B cell (primary cell): ENCODE data around the gene PALD1. TPM values are rescaled to one million over a fixed set of nuclear protein-coding genes. Genes with fewer than 3 reads are reported as not detected.

Experiments
- ATAC-seq: fragments of 200-7000 bp; cut with Tn5 transposase; one replicate; pipeline ENCODE4 v1.10.0; 2021; ENCODE audit warnings: low read depth, mild to moderate bottlenecking, moderate number of reproducible peaks, moderate library complexity
- CTCF ChIA-PET: fragments of 350-600 bp; sonication (Branson Sonifier 250); formaldehyde crosslinking; loops from one replicate; lab custom pipeline; 2021; ENCODE audit warnings: antibody characterized with exemption, inconsistent platforms; lab: Charles Lee
- POLR2A ChIA-PET: fragments of 350-600 bp; sonication (Branson Sonifier 250); formaldehyde crosslinking; loops from one replicate; lab custom pipeline; 2021; ENCODE audit warnings: antibody characterized with exemption; lab: Charles Lee
- DNase-seq: peaks from one replicate; pipeline ENCODE4 v3.0.0; 2013
- H2AFZ ChIP-seq: 2 replicates; pipeline ENCODE4 v1.6.1; 2012; ENCODE audit warnings: mild to moderate bottlenecking, low read depth, low read length; ENCODE audit not compliant: insufficient read depth, poor library complexity, severe bottlenecking
- H3K27ac ChIP-seq, 2 donors: 1 replicate in 1 of 2; 2 replicates in 1 of 2; pipeline ENCODE4 v1.5.1; 2012 to 2013; ENCODE audit warnings: low read length in 2 of 2, mild to moderate bottlenecking in 2 of 2, moderate library complexity in 1 of 2
- H3K27me3 ChIP-seq, 4 experiments: fragments of 200-600 bp in 1 of 4; sonication (generic) in 1 of 4; replicated peaks in 1 of 4; 1 replicate in 2 of 4; 2 replicates in 2 of 4; pipeline versions ENCODE4 v1.6.1 to v1.7.0; 2013 to 2016; ENCODE audit warnings: low read length in 3 of 4, mild to moderate bottlenecking in 2 of 4, mixed read lengths in 1 of 4, moderate library complexity in 1 of 4; ENCODE audit not compliant: insufficient read depth in 4 of 4, control insufficient read depth in 3 of 4; ENCODE audit errors: control extremely low read depth in 1 of 4
- H3K36me3 ChIP-seq, 2 experiments: replicated peaks in 1 of 2; 1 replicate in 1 of 2; 2 replicates in 1 of 2; pipeline versions ENCODE4 v1.6.1 to v1.7.1; 2013; ENCODE audit warnings: low read length in 1 of 2; ENCODE audit not compliant: insufficient read depth in 2 of 2, control insufficient read depth in 1 of 2; ENCODE audit errors: control extremely low read depth in 1 of 2, extremely low read depth in 1 of 2
- H3K4me1 ChIP-seq, 2 donors: fragments of 200-600 bp in 1 of 2; sonication (generic) in 1 of 2; 1 replicate in 1 of 2; 2 replicates in 1 of 2; pipeline versions ENCODE4 v1.5.1 to v1.6.1; 2013 to 2017; ENCODE audit warnings: low read length in 2 of 2; ENCODE audit not compliant: control insufficient read depth in 2 of 2, insufficient read depth in 2 of 2
- H3K4me2 ChIP-seq: replicated peaks from 2 replicates; pipeline ENCODE3; 2012; ENCODE audit warnings: mild to moderate bottlenecking, low read depth, low read length; ENCODE audit not compliant: poor library complexity, severe bottlenecking
- H3K4me3 ChIP-seq, 5 experiments: fragments of 200-600 bp in 1 of 5; sonication (generic) in 1 of 5; 1 replicate in 3 of 5; 2 replicates in 2 of 5; pipeline versions ENCODE4 v1.5.1 to v1.7.0; 2011 to 2016; ENCODE audit warnings: low read length in 4 of 5, mild to moderate bottlenecking in 4 of 5, low read depth in 2 of 5, control low read depth in 1 of 5, moderate library complexity in 1 of 5; ENCODE audit not compliant: insufficient read depth in 1 of 5; ENCODE audit errors: control extremely low read depth in 1 of 5, extremely low read depth in 1 of 5
- H3K79me2 ChIP-seq: fragments of 200-600 bp; sonication (generic); one replicate; pipeline ENCODE4 v1.6.0; 2016; ENCODE audit warnings: low read length; ENCODE audit not compliant: control insufficient read depth, insufficient read depth
- H3K9ac ChIP-seq: fragments of 200-600 bp; sonication (generic); 2 replicates; pipeline ENCODE4 v1.6.1; 2017; ENCODE audit warnings: mild to moderate bottlenecking, low read length, moderate library complexity
- H3K9me3 ChIP-seq, 3 donors: one replicate each; pipeline versions ENCODE4 v1.6.1 to v1.7.1; 2013; ENCODE audit warnings: low read length in 2 of 3; ENCODE audit not compliant: control insufficient read depth in 2 of 3, insufficient read depth in 1 of 3; ENCODE audit errors: control extremely low read depth in 1 of 3
- H4K20me1 ChIP-seq: 2 replicates; pipeline ENCODE4 v1.6.0; 2012; ENCODE audit warnings: mild to moderate bottlenecking, low read length; ENCODE audit not compliant: insufficient read depth, control insufficient read depth, poor library complexity, severe bottlenecking
- H3K27ac Mint-ChIP-seq: one replicate; pipeline ENCODE4 v1.8.0; 2021; ENCODE audit warnings: mixed read lengths
- H3K27me3 Mint-ChIP-seq: one replicate; pipeline ENCODE4 v1.8.0; 2021; ENCODE audit warnings: mixed read lengths
- H3K4me1 Mint-ChIP-seq: one replicate; pipeline ENCODE4 v1.8.0; 2021; ENCODE audit warnings: mixed read lengths
- H3K4me3 Mint-ChIP-seq: one replicate; pipeline ENCODE4 v1.8.0; 2021; ENCODE audit warnings: mixed read lengths
- H3K9me3 Mint-ChIP-seq: one replicate; pipeline ENCODE4 v1.8.0; 2022; ENCODE audit warnings: mixed read lengths; ENCODE audit not compliant: insufficient read depth
- EZH2 ChIP-seq: IDR thresholded peaks from 2 replicates; pipeline ENCODE4 v1.6.1; 2012; ENCODE audit warnings: borderline replicate concordance, low read depth, mild to moderate bottlenecking, moderate library complexity, low read length; ENCODE audit not compliant: insufficient read depth, poor library complexity, severe bottlenecking
- WGBS: methylation state at CpG from one replicate; pipeline ENCODE4 v1.1.5; 2013; ENCODE audit warnings: missing lambda C conversion rate; ENCODE audit not compliant: insufficient coverage; 5-methylcytosine and 5-hydroxymethylcytosine counted together
- intact Hi-C: fragments of 100-400 bp; cut with micrococcal nuclease; formaldehyde crosslinking; loops from one replicate; pipeline ENCODE4 v1.10.0; 2022
- polyA plus RNA-seq: library from polyadenylated mRNA; depleted of rRNA; stranded (reverse); fragments of >200 nt; gene quantifications from 2 replicates; pipeline ENCODE4 v1.2.3, GENCODE V29; 2012
- total RNA-seq, 2 donors: library from RNA; stranded (reverse); fragments of 120-200 nt in 1 of 2; gene quantifications; 1 replicate in 1 of 2; 2 replicates in 1 of 2; pipeline versions ENCODE4 v1.2.3 to v1.2.4, GENCODE V29; 2013 to 2022
- TF ChIP-seq, protein P1 (sequence below): fragments of 200-600 bp; IDR thresholded peaks from one replicate; pipeline ENCODE4 v1.8.0; 2022; ENCODE audit warnings: antibody characterized with exemption, mild to moderate bottlenecking

Gene PALD1
- total and polyA plus RNA-seq, 2 donors (not counting 1 experiment from before 2014, with no cell fraction given) = 2.2 to 2.8 TPM

DNA sequence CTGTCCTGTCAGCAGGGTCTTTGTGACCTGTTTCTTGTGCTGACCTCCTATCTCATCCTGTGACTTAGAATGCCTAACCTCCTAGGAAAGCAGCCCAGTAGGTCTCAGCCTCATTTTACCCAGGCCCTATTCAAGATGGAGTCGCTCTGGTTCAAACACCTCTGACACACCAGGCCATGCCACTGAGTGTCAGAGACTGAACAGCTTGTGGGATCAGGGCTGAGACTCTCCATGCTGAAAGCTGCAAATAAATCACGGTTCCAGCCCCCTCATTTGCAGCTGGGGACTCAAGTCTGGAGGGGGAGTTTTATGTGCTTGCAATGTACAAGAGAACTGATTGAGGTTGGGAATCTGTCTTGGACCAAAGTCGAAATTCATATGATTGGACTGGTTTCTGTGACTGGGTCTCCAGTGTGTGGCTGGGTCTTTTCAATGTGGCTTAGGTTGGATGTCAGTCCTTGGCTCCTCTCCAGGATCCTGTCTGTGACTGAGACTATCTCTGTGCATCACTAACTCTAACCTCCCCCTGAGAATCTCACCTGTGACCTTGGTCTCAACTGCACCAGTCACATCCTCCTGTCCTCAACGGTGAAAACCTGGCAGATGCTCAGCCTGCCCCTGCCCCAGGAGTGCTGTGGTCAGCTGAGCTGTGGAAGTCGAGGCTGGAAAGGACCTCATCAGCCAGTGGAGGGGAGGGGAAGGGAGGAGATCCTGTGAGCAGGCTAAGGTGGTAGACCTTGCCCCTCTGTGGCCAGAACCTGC, 112.3 kb downstream of the PALD1 start:
- no peak for ATAC-seq
- intact Hi-C loops = no loop called here
- Histone ChIP-seq H3K27me3 (peaks cover 0 to 3% (median 0%) of the 10 kb centered on the region in 4 experiments), H3K79me2 (no peaks in the 10 kb centered on the region), H2AFZ (no peak overlapping the region), H3K4me1 (no peaks in the 10 kb centered on the region), H4K20me1 (no peaks in the 10 kb centered on the region), H3K36me3 (no peaks in the 10 kb centered on the region), H3K27ac (no peak overlapping the region), H3K9ac (no peak overlapping the region), H3K9me3 (no peaks in the 10 kb centered on the region), H3K4me3 (no peak overlapping the region), H3K4me2 (no peak overlapping the region)
- no peaks in the 10 kb centered on the region for H3K9me3 Mint-ChIP-seq
- no peak for TF ChIP-seq EZH2
- TF ChIP-seq, protein P1, sequence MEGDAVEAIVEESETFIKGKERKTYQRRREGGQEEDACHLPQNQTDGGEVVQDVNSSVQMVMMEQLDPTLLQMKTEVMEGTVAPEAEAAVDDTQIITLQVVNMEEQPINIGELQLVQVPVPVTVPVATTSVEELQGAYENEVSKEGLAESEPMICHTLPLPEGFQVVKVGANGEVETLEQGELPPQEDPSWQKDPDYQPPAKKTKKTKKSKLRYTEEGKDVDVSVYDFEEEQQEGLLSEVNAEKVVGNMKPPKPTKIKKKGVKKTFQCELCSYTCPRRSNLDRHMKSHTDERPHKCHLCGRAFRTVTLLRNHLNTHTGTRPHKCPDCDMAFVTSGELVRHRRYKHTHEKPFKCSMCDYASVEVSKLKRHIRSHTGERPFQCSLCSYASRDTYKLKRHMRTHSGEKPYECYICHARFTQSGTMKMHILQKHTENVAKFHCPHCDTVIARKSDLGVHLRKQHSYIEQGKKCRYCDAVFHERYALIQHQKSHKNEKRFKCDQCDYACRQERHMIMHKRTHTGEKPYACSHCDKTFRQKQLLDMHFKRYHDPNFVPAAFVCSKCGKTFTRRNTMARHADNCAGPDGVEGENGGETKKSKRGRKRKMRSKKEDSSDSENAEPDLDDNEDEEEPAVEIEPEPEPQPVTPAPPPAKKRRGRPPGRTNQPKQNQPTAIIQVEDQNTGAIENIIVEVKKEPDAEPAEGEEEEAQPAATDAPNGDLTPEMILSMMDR = no peak
- ChIA-PET CTCF (interaction anchor here (0.6 kb wide), 1 partner anchor 101 kb away, joined by 3 read pairs; no protein-coding TSS in a partner anchor), POLR2A (no interaction called here)
- no peaks in the 10 kb centered on the region for H3K4me1 Mint-ChIP-seq
- WGBS = 58% methylated on average over 4 of the region's 5 CpGs
- peaks cover 47% of the 10 kb centered on the region for H3K27me3 Mint-ChIP-seq
- H3K4me3 Mint-ChIP-seq = no peak overlapping the region
- no peak overlapping the region for H3K27ac Mint-ChIP-seq
- DNase-seq = no peak

GRCh38 chr10:70592186-70592735, 113.7 kb downstream of the PALD1 start:
- POLR2A ChIA-PET = no interaction called here
- Histone ChIP-seq H4K20me1 (no peaks in the 10 kb centered on the region), H3K27me3 (peaks cover 0 to 3% (median 0%) of the 10 kb centered on the region in 4 experiments), H3K4me1 (no peaks in the 10 kb centered on the region), H3K9me3 (no peaks in the 10 kb centered on the region), H3K79me2 (no peaks in the 10 kb centered on the region), H2AFZ (no peak overlapping the region), H3K36me3 (no peaks in the 10 kb centered on the region), H3K4me3 (no peak overlapping the region), H3K4me2 (no peak overlapping the region), H3K27ac (no peak overlapping the region), H3K9ac (no peak overlapping the region)
- Mint-ChIP-seq H3K27me3 (peaks cover 43% of the 10 kb centered on the region), H3K27ac (no peak overlapping the region), H3K9me3 (no peaks in the 10 kb centered on the region), H3K4me3 (no peak overlapping the region), H3K4me1 (no peaks in the 10 kb centered on the region)
- CTCF ChIA-PET = interaction anchor here (0.6 kb wide), 1 partner anchor 202 kb away, joined by 3 read pairs; no protein-coding TSS in a partner anchor
- 93% methylated on average over 2 of the region's 2 CpGs for WGBS
- DNase-seq (no peak), ATAC-seq (no peak)
- intact Hi-C loops = no loop called here
- TF ChIP-seq, protein P1 = no peak
- TF ChIP-seq EZH2 = no peak
